Vagina (tissue), 2 donors: ENCODE data around the gene ADARB2. TPM values are rescaled to one million over a fixed set of nuclear protein-coding genes. Genes with fewer than 3 reads are reported as not detected.

ENCODE experiments used
- DNase-seq, 2 donors: peaks; one replicate each; pipeline ENCODE4 v3.0.0-alpha.2; 2017; ENCODE audit errors: extremely low spot score in 2 of 2
- H3K27ac ChIP-seq: fragments of 200-600 bp; sonication (generic); one replicate; pipeline ENCODE4 v1.5.1; 2019
- H3K27me3 ChIP-seq: fragments of 200-600 bp; sonication (generic); one replicate; pipeline ENCODE4 v1.5.1; 2019
- H3K36me3 ChIP-seq, 2 donors: fragments of 200-600 bp; sonication (generic); one replicate each; pipeline ENCODE4 v1.5.1; 2017 to 2019
- H3K4me1 ChIP-seq: fragments of 200-600 bp; sonication (generic); one replicate; pipeline ENCODE4 v1.5.1; 2019
- H3K4me3 ChIP-seq, 2 donors: fragments of 200-600 bp; sonication (generic); 1 replicate in 1 of 2; 2 replicates in 1 of 2; pipeline ENCODE4 v1.5.1; 2016 to 2019
- H3K9me3 ChIP-seq: fragments of 200-600 bp; sonication (generic); one replicate; pipeline ENCODE4 v1.5.1; 2019
- CTCF ChIP-seq, 3 experiments: fragments of 450-650 bp in 2 of 3; fragments of 200-600 bp in 1 of 3; sonication (generic) in 1 of 3; IDR thresholded peaks; one replicate each; pipeline ENCODE4 v1.5.1; 2017 to 2019; ENCODE audit warnings: antibody characterized with exemption in 3 of 3, mild to moderate bottlenecking in 2 of 3, moderate library complexity in 2 of 3
- POLR2A ChIP-seq, 2 donors: fragments of 450-650 bp; IDR thresholded peaks; one replicate each; pipeline ENCODE4 v1.6.1; 2017; ENCODE audit warnings: antibody characterized with exemption in 2 of 2, mild to moderate bottlenecking in 2 of 2, moderate library complexity in 2 of 2
- POLR2AphosphoS5 ChIP-seq, 2 donors: sonication (generic); formaldehyde crosslinking; IDR thresholded peaks; one replicate each; pipeline ENCODE4 v1.9.0; 2017; ENCODE audit warnings: antibody characterized with exemption in 2 of 2, mild to moderate bottlenecking in 2 of 2, low read depth in 1 of 2; ENCODE audit not compliant: insufficient read depth in 1 of 2
- intact Hi-C: fragments of 100-400 bp; cut with DNase I; formaldehyde crosslinking; loops from one replicate; pipeline ENCODE4 v1.15.1; 2023
- total RNA-seq: library from RNA; depleted of rRNA; stranded (reverse); fragments of >200 nt; gene quantifications from one replicate; pipeline ENCODE4 v1.2.3, GENCODE V29; 2016

ADARB2 gene
- total RNA-seq, 1 donor from 2014 or later: 3.4 TPM

GRCh38 chr10:1153251-1153763 lies 584.0 kb downstream of the ADARB2 start:
- intact Hi-C loops: no loop called here
- TF ChIP-seq POLR2A (IDR thresholded peaks at IDR 0.05) (no peak), CTCF (IDR thresholded peaks at IDR 0.05) (no peak), POLR2AphosphoS5 (IDR thresholded peaks at IDR 0.05; ENCODE audit: insufficient read depth in 1 of 2, low read depth in 1 of 2) (no peak)
- Histone ChIP-seq H3K9me3 (no peaks in the 10 kb centered on the region), H3K27me3 (no peaks in the 10 kb centered on the region), H3K36me3 (no peaks in the 10 kb centered on the region), H3K27ac (no peak overlapping the region), H3K4me3 (no peak overlapping the region), H3K4me1 (no peaks in the 10 kb centered on the region)
- no peak for DNase-seq

GRCh38 chr10:1152386-1153250 lies 584.7 kb downstream of the ADARB2 start:
- intact Hi-C loops: no loop called here
- DNase-seq: peak; percentile 58 to 77

GRCh38 chr10:1151076-1152033 lies 586.0 kb downstream of the ADARB2 start:
- Histone ChIP-seq H3K4me1 (no peaks in the 10 kb centered on the region), H3K27me3 (no peaks in the 10 kb centered on the region), H3K4me3 (no peak overlapping the region), H3K36me3 (no peaks in the 10 kb centered on the region), H3K9me3 (no peaks in the 10 kb centered on the region), H3K27ac (no peak overlapping the region)
- intact Hi-C loops: no loop called here
- no peak for TF ChIP-seq POLR2AphosphoS5 (IDR thresholded peaks at IDR 0.05; ENCODE audit: insufficient read depth in 1 of 2, low read depth in 1 of 2)
- TF ChIP-seq CTCF (IDR thresholded peaks at IDR 0.05): no peak
- TF ChIP-seq POLR2A (IDR thresholded peaks at IDR 0.05): no peak
- DNase-seq: peak; percentile 55 to 60

More at GRCh38 chr10:1152386-1153250, 584.7 kb downstream of the ADARB2 start:
- TF ChIP-seq POLR2A (IDR thresholded peaks at IDR 0.05) (no peak), POLR2AphosphoS5 (IDR thresholded peaks at IDR 0.05; ENCODE audit: insufficient read depth in 1 of 2, low read depth in 1 of 2) (no peak), CTCF (IDR thresholded peaks at IDR 0.05) (no peak)
- no peaks in the 10 kb centered on the region for H3K4me1 ChIP-seq
- H3K27me3 ChIP-seq: no peaks in the 10 kb centered on the region
- H3K9me3 ChIP-seq: no peaks in the 10 kb centered on the region
- H3K36me3 ChIP-seq: no peaks in the 10 kb centered on the region
- H3K4me3 ChIP-seq: no peak overlapping the region
- H3K27ac ChIP-seq: no peak overlapping the region

- Histone ChIP-seq H3K27ac (no peak overlapping the region), H3K4me1 (no peaks in the 10 kb centered on the region), H3K36me3 (no peaks in the 10 kb centered on the region), H3K4me3 (no peak overlapping the region), H3K27me3 (no peaks in the 10 kb centered on the region), H3K9me3 (no peaks in the 10 kb centered on the region)
- no peak for TF ChIP-seq CTCF (IDR thresholded peaks at IDR 0.05)
- no peak for TF ChIP-seq POLR2A (IDR thresholded peaks at IDR 0.05)
- no peak for TF ChIP-seq POLR2AphosphoS5 (IDR thresholded peaks at IDR 0.05; ENCODE audit: insufficient read depth in 1 of 2, low read depth in 1 of 2)
- intact Hi-C loops: no loop called here
- peak; percentile 55 to 58 for DNase-seq
These were observed 586.7 kb downstream of the ADARB2 start for GRCh38 chr10:1150638-1150955.
